ENCODE measurements around the gene RAB5IF. TPM values are rescaled to one million over a fixed set of nuclear protein-coding genes. Genes with fewer than 3 reads are reported as not detected.
"Not testable (repeated sequence)": the region's sequence is repeated elsewhere in the genome, so short reads cannot be mapped to it uniquely, and the experiment has no call there.

RAB5IF gene, protein sequence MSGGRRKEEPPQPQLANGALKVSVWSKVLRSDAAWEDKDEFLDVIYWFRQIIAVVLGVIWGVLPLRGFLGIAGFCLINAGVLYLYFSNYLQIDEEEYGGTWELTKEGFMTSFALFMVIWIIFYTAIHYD
- 53.4 TPM for total RNA-seq
- long read RNA-seq, transcript RAB5IF-202 (4 exons, 1,114 nt) = major isoform, 97 of 100 reads
- long read RNA-seq, partial matches to known transcripts = 0 of 100 reads
- long read RNA-seq, other reads (novel, unspliced or antisense) = 1 of 100 reads

- ATAC-seq = peak; percentile 98
- intact Hi-C loops (cut with micrococcal nuclease) = no loop called here
- peak; percentile 100 for DNase-seq
Measured at GRCh38 chr20:36605399-36606157, at the start of gene RAB5IF. Gene RAB5IF (plus strand): TSS chr20:36605779. CDS start chr20:36605952, 173 bp downstream.

- ATAC-seq (no peak), DNase-seq (no peak)
- intact Hi-C loops (cut with micrococcal nuclease) = no loop called here
Measured at GRCh38 chr20:36562724-36563123, 42.9 kb upstream of the RAB5IF start.

- no peak for ATAC-seq
- intact Hi-C loops (cut with micrococcal nuclease) = no loop called here
- no peak for DNase-seq
Measured at GRCh38 chr20:36563374-36563773, 42.2 kb upstream of the RAB5IF start.

DNA sequence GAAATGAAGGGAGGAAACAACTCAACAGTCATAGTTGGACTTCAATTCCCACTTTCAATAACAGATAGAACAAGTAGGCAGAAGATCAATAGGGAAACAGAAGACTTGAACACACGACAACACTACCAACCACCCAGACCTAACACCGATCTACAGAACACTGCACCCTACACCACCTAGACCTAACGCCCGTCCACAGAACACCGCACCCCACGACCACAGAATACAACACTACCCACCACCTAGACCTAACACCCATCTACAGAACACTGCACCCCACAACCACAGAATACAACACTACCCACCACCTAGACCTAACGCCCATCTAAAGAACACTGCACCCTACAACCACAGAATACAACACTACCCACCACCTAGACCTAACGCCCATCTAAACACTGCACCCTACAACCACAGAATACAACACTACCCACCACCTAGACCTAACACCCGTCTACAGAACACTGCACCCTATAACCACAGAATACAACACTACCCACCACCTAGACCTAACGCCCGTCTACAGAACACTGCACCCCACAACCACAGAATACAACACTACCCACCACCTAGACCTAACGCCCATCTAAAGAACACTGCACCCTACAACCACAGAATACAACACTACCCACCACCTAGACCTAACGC, 41.4 kb upstream of the RAB5IF start:
- intact Hi-C loops (cut with micrococcal nuclease); ATAC-seq; DNase-seq: not testable (repeated sequence)

GRCh38 chr20:36564726-36565121, 40.9 kb upstream of the RAB5IF start:
- DNase-seq; intact Hi-C loops (cut with micrococcal nuclease); ATAC-seq: not testable (repeated sequence)

DNA sequence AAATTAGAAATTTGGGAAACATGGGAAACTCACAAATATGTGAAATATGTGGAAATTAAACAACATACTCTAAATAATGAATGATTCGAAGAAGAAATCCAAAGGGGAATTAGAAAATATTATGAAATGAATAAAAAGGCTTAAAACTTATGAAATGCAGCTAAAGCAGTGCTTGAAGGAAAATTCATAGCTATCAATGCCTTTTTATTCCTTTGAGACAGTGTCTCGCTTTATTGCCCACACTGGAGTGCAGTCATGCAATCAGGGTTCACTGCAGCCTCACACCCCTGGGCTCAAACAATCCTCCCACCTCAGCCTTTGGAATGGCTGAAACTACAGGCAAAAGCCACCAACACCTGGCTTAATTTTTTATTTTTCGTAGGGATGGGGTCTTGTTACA, 40.1 kb upstream of the RAB5IF start:
- DNase-seq (no peak), ATAC-seq (no peak)
- intact Hi-C loops (cut with micrococcal nuclease) = no loop called here

GRCh38 chr20:36569847-36570429, 35.6 kb upstream of the RAB5IF start:
- intact Hi-C loops (cut with micrococcal nuclease) = no loop called here
- ATAC-seq (no peak), DNase-seq (no peak)

DNA sequence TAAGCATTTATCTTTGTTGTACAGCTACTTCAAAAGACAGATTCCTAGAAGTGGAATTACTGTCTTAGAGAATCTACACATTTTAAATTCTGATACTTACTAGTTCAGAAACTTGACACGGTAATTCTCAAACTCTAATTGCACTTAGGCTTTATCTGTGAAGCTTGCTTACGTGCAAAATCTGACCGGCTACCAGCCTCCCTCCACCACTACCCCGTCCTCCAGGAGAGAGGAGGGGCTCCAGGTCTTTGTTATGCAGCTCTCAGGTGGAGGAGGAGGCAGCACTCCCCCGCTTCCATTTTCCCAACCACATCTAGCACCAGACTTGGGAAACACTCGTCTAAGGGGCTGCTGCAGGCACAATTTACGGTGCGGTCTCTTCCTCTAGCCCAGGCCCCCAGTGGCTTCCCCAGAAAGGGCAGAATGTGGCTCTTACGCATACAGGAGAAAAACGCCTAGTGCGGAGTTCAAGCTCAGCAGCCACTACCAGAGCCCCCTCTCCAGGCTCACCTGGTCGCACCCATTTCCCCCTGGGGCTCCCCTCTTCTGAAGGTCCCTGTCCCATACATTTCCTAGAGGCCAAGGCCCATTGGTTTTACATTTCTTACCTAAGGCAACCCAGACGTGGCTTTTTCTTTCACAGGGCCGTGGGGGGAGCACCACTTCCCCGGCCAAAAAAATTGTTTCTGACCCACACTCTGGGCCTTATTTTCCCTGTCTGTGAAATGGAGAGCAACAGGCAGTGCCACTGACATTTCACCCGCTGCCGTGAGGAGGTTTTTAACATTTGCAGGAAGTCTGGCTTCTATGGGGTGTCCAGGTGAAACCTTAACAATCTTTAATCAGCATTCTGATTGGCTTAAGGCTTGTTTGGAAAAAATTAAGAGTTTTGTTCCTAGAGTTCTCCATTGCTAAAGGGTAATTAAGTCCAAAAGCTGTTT, 33.7 kb upstream of the RAB5IF start:
- ATAC-seq (no peak), DNase-seq (no peak)
- intact Hi-C loops (cut with micrococcal nuclease) = no loop called here

DNA sequence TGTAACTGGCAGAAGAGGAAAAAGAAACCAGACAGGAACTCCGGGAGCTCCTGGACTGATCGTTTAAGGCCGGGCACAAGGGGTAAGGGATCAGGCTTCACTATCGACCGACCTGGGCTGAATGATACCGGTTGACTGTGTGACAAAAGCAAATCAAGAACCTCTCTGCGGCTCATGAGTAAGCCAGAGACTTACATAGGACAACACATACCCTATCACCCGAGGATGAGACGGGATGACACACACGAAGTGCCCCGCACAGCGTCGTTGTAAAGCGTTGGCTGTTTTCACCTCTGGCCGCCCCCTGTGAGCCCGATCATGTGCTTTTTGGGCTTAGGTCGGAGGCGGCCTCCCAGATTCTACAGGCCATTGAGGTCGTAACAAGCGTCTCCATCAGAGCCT, 32.9 kb upstream of the RAB5IF start:
- intact Hi-C loops (cut with micrococcal nuclease) = no loop called here
- ATAC-seq (peak; percentile 2), DNase-seq (peak; percentile 46)

- intact Hi-C loops (cut with micrococcal nuclease) = no loop called here
- peak; percentile 90 for DNase-seq
- ATAC-seq = peak; percentile 89
Measured at GRCh38 chr20:36573103-36573797, 32.3 kb upstream of the RAB5IF start, which contains the start of gene TGIF2. Gene TGIF2 (plus strand): TSS chr20:36573597. CDS start chr20:36578775, 5,178 bp downstream.

DNA sequence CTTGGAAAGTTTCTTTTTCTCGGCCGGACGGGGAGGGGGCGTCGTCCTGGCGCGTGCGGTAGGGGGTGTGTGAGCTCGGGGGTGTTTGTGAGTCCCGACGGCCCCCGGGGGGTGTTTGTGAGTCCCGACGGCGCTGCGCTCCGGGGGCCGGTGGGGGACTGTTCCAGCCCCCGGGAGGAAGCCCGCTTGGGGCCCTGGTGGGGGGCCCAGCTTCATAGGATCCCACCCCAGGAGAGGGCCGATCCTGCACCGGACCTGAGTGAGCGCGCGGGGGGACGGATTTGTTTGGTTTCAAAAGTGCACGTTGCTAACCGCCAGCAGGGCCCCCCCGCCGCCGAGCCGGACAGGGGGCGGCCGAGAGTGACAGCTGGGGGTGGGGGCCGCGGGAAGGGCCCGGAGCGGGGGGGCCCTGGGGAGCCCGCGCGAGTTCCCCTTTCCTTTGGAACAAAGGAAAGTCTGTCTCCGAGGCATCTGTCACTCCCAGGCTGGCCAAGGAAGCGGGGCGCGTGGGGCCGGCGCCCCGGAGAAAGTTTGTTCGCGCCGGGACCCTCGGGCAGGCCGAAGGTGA, 31.7 kb upstream of the RAB5IF start:
- intact Hi-C loops (cut with micrococcal nuclease) = no loop called here
- peak; percentile 26 for ATAC-seq
- DNase-seq = peak; percentile 62

GRCh38 chr20:36574366-36575135, 31.0 kb upstream of the RAB5IF start:
- intact Hi-C loops (cut with micrococcal nuclease) = no loop called here
- ATAC-seq (peak; percentile 47), DNase-seq (peak; percentile 64)

DNA sequence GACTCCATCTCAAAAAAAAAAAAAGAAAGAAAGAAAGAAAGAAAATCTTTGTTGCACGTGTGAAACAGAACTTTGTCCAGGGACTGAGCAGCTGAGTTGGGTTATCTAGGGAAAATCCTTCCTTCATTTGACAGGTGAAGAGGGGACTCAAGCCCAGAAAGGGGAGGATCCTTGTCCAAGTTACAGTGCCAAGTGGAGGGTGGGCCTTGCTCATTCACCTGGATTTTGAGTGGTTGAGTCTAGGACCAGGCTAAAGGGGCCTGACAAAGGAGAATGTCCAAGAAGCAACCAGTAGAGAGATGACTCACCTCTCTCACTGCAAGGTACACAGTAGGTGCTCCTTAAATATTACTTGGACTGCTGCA, 29.5 kb upstream of the RAB5IF start:
- no peak for ATAC-seq
- intact Hi-C loops (cut with micrococcal nuclease) = no loop called here
- no peak for DNase-seq

GRCh38 chr20:36578356-36579041, 27.1 kb upstream of the RAB5IF start:
- no peak for ATAC-seq
- intact Hi-C loops (cut with micrococcal nuclease) = no loop called here
- DNase-seq = no peak

- DNase-seq (no peak), ATAC-seq (no peak)
- intact Hi-C loops (cut with micrococcal nuclease) = no loop called here
Measured at GRCh38 chr20:36579996-36580545, 25.5 kb upstream of the RAB5IF start.

DNA sequence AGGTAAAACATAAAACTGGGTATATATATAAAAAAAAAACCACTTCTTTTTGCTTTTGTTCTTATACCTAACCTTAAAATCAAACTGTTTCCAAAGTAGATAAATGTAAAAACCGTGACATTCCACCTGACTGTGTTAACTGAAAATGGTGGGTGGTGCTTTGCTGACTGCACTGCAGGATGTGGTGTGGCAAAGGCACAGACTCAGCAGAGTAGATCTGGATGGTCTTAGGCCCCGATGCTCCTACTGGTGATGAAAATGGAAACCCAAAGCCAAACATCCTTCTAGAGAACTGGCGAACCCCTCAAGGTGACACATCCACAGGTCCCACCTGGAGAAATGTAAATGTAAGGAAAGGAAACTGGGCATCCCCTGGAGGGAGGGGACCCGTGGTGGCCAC, 23.3 kb upstream of the RAB5IF start:
- DNase-seq (no peak), ATAC-seq (no peak)
- intact Hi-C loops (cut with micrococcal nuclease) = no loop called here
